ENCODE results near the gene LIX1L.
"Not testable (repeated sequence)": the region's sequence is repeated elsewhere in the genome, so short reads cannot be mapped to it uniquely, and the experiment has no call there.

Gene LIX1L

GRCh38 chr1:145944532-145944931 lies 13.3 kb downstream of the LIX1L start:
- no peak for FAIRE-seq

GRCh38 chr1:145942871-145943270 lies 14.9 kb downstream of the LIX1L start:
- DNase-seq (ENCODE audit: extremely low spot score, insufficient read length, low read depth) (no peak), FAIRE-seq (no peak)

More at GRCh38 chr1:145944532-145944931, 13.3 kb downstream of the LIX1L start:
- DNase-seq (ENCODE audit: extremely low spot score, insufficient read length, low read depth): no peak

DNA sequence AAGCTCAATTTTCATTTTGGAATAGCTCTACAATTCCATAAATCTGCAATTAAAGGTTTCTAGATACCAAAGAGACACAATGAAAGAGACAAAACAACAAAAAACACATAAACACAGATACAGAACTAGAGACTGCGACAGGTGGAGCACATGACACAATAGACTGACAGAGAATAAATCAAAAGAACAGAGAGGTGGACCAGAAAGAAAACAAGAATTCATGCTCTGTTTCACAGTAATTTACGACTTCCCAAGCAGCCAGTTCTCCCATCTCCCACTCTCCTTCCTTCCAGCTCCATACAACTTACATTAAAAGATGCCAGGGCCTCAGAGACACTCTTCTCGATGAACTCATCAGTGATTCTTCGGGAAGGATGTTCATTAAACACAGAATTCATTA lies 15.4 kb downstream of the LIX1L start:
- DNase-seq (ENCODE audit: extremely low spot score, insufficient read length, low read depth) (no peak), FAIRE-seq (no peak)

GRCh38 chr1:145937436-145937835 lies 20.4 kb downstream of the LIX1L start:
- FAIRE-seq: no peak
- no peak for DNase-seq (ENCODE audit: extremely low spot score, insufficient read length, low read depth)

DNA sequence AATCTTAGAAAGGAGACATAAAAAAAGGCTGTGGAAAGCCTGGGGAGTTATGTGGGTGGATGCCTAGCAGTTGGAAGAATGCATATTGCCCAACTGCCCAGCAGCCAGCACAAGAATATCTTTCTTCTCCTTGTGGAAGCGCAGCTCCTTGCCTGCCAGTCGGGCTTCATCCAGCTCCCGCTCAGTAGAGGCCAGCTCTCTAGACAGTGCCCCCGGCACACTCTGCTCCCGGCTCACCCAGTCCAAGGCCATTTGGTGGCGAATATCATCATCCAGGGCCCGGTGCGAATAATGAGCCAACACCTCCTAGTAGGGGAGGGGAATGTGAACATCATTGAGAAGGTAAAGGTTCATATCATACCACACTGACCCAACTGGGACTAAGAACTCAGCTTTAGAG lies 21.6 kb downstream of the LIX1L start:
- FAIRE-seq (no peak), DNase-seq (ENCODE audit: extremely low spot score, insufficient read length, low read depth) (no peak)

- no peak for FAIRE-seq
Observed at GRCh38 chr1:145935708-145936107, 22.1 kb downstream of the LIX1L start.

GRCh38 chr1:145932522-145933009 lies 25.3 kb downstream of the LIX1L start:
- not testable (repeated sequence) for FAIRE-seq; DNase-seq (ENCODE audit: extremely low spot score, insufficient read length, low read depth)

More at GRCh38 chr1:145935708-145936107, 22.1 kb downstream of the LIX1L start:
- DNase-seq (ENCODE audit: extremely low spot score, insufficient read length, low read depth): no peak

- FAIRE-seq (no peak), DNase-seq (ENCODE audit: extremely low spot score, insufficient read length, low read depth) (no peak)
Observed at GRCh38 chr1:145927916-145928643, 29.7 kb downstream of the LIX1L start.

GRCh38 chr1:145927063-145927886 lies 30.5 kb downstream of the LIX1L start, which contains the start of gene RBM8A:
Gene RBM8A, minus strand, starts transcription at chr1:145927484. Its CDS starts 58 bp downstream, at chr1:145927426.
- DNase-seq (ENCODE audit: extremely low spot score, insufficient read length, low read depth) (peak; percentile 58), FAIRE-seq (peak; percentile 96)

DNA sequence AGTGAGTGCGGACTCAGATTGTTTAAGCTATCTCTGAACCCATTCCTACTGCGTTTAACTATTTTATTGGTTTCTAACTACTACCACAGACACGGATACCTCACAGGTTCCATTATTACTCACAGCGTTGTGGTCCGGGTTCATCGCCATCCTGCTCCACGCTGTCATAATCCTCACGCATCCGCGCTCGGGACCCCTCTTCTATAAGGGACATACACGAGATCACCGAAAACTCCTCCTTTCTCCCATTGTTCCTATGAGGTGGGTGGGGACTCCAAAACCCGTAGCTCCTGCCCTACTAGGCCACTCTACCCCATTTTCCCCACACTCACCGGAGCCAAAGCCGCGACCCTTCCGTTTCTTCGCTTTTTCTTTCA lies 31.1 kb downstream of the LIX1L start:
- FAIRE-seq (no peak), DNase-seq (ENCODE audit: extremely low spot score, insufficient read length, low read depth) (no peak)

DNA sequence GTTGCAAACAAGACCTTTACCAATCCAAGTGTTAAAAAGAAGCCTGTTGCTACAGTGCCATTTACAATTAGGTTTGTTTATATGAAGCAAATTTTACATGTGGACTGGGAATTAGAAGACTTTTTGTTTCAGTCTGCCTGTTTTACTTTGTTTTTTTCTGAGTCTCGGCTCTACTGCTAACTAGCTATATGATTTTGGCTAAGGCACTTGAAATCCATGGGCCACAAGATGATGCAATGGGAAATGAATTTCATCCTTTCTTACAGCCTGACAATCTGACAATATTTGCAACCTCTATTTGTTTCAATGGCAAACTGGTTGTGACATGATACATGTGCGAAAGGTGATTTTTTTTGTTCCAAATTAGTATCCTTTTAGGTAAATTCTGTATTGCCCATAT lies 35.6 kb downstream of the LIX1L start:
- no peak for FAIRE-seq
- no peak for DNase-seq (ENCODE audit: extremely low spot score, insufficient read length, low read depth)

GRCh38 chr1:145920297-145920696 lies 37.5 kb downstream of the LIX1L start:
- FAIRE-seq; DNase-seq (ENCODE audit: extremely low spot score, insufficient read length, low read depth): not testable (repeated sequence)

DNA sequence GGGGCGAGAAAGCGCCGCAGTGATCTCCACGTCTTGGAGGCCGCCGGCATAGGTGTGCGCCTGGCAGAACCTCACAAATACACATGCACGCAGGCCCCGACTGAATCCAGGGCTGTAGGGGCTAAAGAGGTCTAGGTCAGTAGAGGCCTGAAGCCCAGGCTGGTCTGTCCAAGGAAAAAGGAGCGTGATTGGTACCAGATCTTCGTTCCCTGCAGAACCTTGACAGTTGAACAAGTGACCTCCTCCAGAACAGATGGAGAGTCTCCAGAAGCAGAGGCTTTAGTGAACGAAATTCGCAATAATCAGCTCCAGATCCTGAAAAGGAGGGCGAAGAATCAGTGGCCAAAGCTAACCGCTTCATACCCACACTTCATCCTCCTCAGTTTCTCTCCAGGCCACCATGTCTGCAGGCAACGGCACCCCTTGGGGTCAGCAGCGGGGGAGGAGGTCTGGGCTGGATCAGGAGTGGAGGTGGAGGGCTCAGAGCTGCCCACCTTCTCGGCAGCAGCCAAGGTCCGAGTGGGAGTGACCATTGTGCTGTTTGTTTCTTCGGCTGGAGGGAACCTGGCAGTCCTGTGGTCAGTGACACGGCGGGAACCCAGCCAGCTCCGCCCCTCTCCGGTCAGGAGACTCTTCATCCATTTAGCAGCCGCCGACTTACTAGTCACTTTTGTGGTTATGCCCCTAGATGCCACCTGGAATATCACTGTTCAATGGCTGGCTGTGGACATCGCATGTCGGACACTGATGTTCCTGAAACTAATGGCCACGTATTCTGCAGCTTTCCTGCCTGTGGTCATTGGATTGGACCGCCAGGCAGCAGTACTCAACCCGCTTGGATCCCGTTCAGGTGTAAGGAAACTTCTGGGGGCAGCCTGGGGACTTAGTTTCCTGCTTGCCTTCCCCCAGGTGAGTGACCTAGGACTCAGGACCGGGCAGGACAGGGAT lies 38.6 kb downstream of the LIX1L start:
- FAIRE-seq: no peak
- no peak for DNase-seq (ENCODE audit: extremely low spot score, insufficient read length, low read depth)

GRCh38 chr1:145918144-145918991 lies 39.4 kb downstream of the LIX1L start, which contains the start of gene PEX11B:
Gene PEX11B, minus strand, starts transcription at chr1:145918717. Its CDS starts 29 bp downstream, at chr1:145918688.
- DNase-seq (ENCODE audit: extremely low spot score, insufficient read length, low read depth) (peak; percentile 85), FAIRE-seq (peak; percentile 89)

GRCh38 chr1:145917595-145917994 lies 40.2 kb downstream of the LIX1L start:
- DNase-seq (ENCODE audit: extremely low spot score, insufficient read length, low read depth): no peak

DNA sequence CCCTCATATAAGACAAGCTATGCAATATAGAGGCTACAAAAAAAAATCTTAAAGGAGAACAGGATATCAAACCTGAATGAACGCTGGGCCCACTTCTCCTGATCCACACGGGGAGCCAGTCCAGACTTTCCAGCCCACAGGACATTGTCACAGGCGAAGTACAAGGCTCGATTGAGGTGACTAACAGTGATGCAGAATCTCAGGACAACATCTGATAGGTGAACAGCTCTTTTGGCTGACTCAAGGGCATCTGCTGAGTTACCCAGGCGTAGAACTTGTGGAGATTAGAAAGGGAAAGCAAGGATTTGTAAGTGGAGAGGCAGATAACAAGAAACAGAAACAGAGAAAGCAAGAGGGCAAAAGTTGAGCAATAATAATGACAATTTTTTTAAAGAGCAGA lies 41.1 kb downstream of the LIX1L start:
- DNase-seq (ENCODE audit: extremely low spot score, insufficient read length, low read depth) (no peak), FAIRE-seq (no peak)

More at GRCh38 chr1:145917595-145917994, 40.2 kb downstream of the LIX1L start:
- FAIRE-seq: no peak

DNA sequence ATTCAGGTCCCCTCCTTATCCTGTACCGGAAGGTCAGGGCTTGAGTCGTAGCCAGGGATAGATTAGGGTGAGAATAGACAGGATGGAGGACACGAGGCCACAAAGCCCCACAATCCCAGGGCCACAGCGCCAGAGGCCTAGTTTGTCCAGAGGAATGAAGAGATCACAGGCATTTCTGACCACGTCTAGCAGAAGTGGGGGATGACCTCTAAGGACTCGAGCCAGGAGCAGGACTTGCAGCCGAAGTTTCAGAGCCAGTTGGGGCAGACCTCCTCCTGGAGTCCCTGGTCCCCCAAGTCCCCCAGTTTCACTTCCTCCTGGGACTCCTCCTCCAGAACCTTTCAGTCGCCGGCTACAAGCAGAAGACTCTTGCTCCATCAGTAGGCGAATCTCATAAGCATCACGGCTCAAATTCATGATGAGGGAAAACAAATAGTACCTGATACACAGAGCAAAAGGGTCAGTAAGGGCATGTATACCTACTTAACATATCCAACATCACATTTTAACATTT lies 45.6 kb downstream of the LIX1L start:
- no peak for FAIRE-seq
- no peak for DNase-seq (ENCODE audit: extremely low spot score, insufficient read length, low read depth)

DNA sequence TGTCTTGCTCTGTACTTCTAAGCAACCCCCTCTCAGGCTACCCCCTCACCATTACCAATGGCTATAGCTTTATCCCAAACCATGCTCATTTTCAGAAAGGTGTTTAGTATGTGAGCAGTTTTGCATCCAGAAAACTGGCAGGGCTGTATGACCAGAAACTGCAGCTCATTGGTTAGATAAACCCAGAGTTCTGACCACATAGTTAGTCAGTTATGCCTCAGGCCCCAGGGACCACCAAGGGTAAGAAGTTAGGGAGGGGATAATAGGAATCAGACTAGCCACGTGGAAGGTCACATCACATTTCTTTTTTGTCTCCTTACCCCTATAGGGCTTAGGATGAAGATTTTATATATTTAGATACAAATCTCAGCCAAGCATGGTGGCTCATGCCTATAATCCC lies 49.2 kb downstream of the LIX1L start:
- no peak for DNase-seq (ENCODE audit: extremely low spot score, insufficient read length, low read depth)
- FAIRE-seq: no peak
